ENCODE results near the gene FCGR2B. TPM values are rescaled to one million over a fixed set of nuclear protein-coding genes. Genes with fewer than 3 reads are reported as not detected.
A peak's percentile ranks its signal among the peaks of the same experiment; 100 is the strongest.
"Not testable (repeated sequence)": the region's sequence is repeated elsewhere in the genome, so short reads cannot be mapped to it uniquely, and the experiment has no call there.

Gene FCGR2B
- polyA plus RNA-seq (2013, experiment 1 of 2) = 0.01 TPM
- polyA plus RNA-seq (2013, experiment 2 of 2) = 0.07 TPM

- not testable (repeated sequence) for H3K27me3 ChIP-seq (ENCODE audit: control insufficient read depth in 3 of 3, insufficient read depth in 3 of 3, low read depth in 1 of 3, low read length in 3 of 3); H3K4me2 ChIP-seq (ENCODE audit: insufficient read depth, low read length, poor library complexity, severe bottlenecking); H2BK12ac ChIP-seq (ENCODE audit: low read length); H4K8ac ChIP-seq (ENCODE audit: low read depth, low read length); H3K18ac ChIP-seq (ENCODE audit: low read length); H3K9me3 ChIP-seq (replicated peaks in 1 of 2; ENCODE audit: control insufficient read depth in 2 of 2, insufficient read depth in 1 of 2, low read depth in 1 of 2, low read length in 2 of 2); H3K36me3 ChIP-seq (replicated peaks in 1 of 2; ENCODE audit: control insufficient read depth in 2 of 2, insufficient read depth in 2 of 2, low read length in 2 of 2); H3K23ac ChIP-seq (ENCODE audit: low read depth, low read length, poor library complexity); H3K14ac ChIP-seq (ENCODE audit: low read length); H4K91ac ChIP-seq (ENCODE audit: low read depth, low read length, poor library complexity); H2BK5ac ChIP-seq (ENCODE audit: low read length); H2AK5ac ChIP-seq (ENCODE audit: low read depth, low read length); H3K4me1 ChIP-seq (ENCODE audit: control insufficient read depth in 2 of 2, insufficient read depth in 1 of 2, low read depth in 1 of 2, low read length in 2 of 2); H2BK120ac ChIP-seq (ENCODE audit: low read depth, low read length); H2BK15ac ChIP-seq (ENCODE audit: low read length); H3K4ac ChIP-seq (ENCODE audit: low read length); H3K4me3 ChIP-seq (ENCODE audit: low read length in 2 of 2); H3K27ac ChIP-seq (replicated peaks; ENCODE audit: low read length); H3K9ac ChIP-seq (ENCODE audit: low read depth, low read length, poor library complexity); DNase-seq (ENCODE audit: low spot score); H2AFZ ChIP-seq (ENCODE audit: low read length); H3K79me1 ChIP-seq (ENCODE audit: low read depth, low read length)
- WGBS, 2 donors (ENCODE audit: extremely low coverage in 2 of 2, insufficient read length in 2 of 2, insufficient replicate concordance in 1 of 2) = no CpG with 5 or more reads among the region's 4 CpGs
Measured at GRCh38 chr1:161662684-161663339, at the start of gene FCGR2B. Gene FCGR2B (plus strand): TSS chr1:161663143. CDS start chr1:161663242, 99 bp downstream.

- not testable (repeated sequence) for H3K23ac ChIP-seq (ENCODE audit: low read depth, low read length, poor library complexity); H3K79me1 ChIP-seq (ENCODE audit: low read depth, low read length); H2AFZ ChIP-seq (ENCODE audit: low read length); H3K4me2 ChIP-seq (ENCODE audit: insufficient read depth, low read length, poor library complexity, severe bottlenecking); H3K9ac ChIP-seq (ENCODE audit: low read depth, low read length, poor library complexity); H3K4ac ChIP-seq (ENCODE audit: low read length); H2AK5ac ChIP-seq (ENCODE audit: low read depth, low read length); H4K91ac ChIP-seq (ENCODE audit: low read depth, low read length, poor library complexity); DNase-seq (ENCODE audit: low spot score); H3K4me3 ChIP-seq (ENCODE audit: low read length in 2 of 2); H3K9me3 ChIP-seq (replicated peaks in 1 of 2; ENCODE audit: control insufficient read depth in 2 of 2, insufficient read depth in 1 of 2, low read depth in 1 of 2, low read length in 2 of 2); H4K8ac ChIP-seq (ENCODE audit: low read depth, low read length); H3K27me3 ChIP-seq (ENCODE audit: control insufficient read depth in 3 of 3, insufficient read depth in 3 of 3, low read depth in 1 of 3, low read length in 3 of 3); H3K36me3 ChIP-seq (replicated peaks in 1 of 2; ENCODE audit: control insufficient read depth in 2 of 2, insufficient read depth in 2 of 2, low read length in 2 of 2); H3K4me1 ChIP-seq (ENCODE audit: control insufficient read depth in 2 of 2, insufficient read depth in 1 of 2, low read depth in 1 of 2, low read length in 2 of 2); H2BK120ac ChIP-seq (ENCODE audit: low read depth, low read length); H2BK15ac ChIP-seq (ENCODE audit: low read length)
- Histone ChIP-seq H2BK5ac (ENCODE audit: low read length) (peak overlapping the region; percentile 66), H3K27ac (replicated peaks; ENCODE audit: low read length) (peak overlapping the region; percentile 56), H3K18ac (ENCODE audit: low read length) (peak overlapping the region; percentile 94), H3K14ac (ENCODE audit: low read length) (peak overlapping the region; percentile 38), H2BK12ac (ENCODE audit: low read length) (peak overlapping the region; percentile 41)
- WGBS, 2 donors (ENCODE audit: extremely low coverage in 2 of 2, insufficient read length in 2 of 2, insufficient replicate concordance in 1 of 2) = no CpG with 5 or more reads among the region's 30 CpGs
Measured at GRCh38 chr1:161616417-161616816, 46.5 kb upstream of the FCGR2B start.

- not testable (repeated sequence) for H3K36me3 ChIP-seq (replicated peaks in 1 of 2; ENCODE audit: control insufficient read depth in 2 of 2, insufficient read depth in 2 of 2, low read length in 2 of 2); H2BK120ac ChIP-seq (ENCODE audit: low read depth, low read length); H2BK12ac ChIP-seq (ENCODE audit: low read length); H3K27ac ChIP-seq (replicated peaks; ENCODE audit: low read length); H3K4me3 ChIP-seq (ENCODE audit: low read length in 2 of 2); H3K4me1 ChIP-seq (ENCODE audit: control insufficient read depth in 2 of 2, insufficient read depth in 1 of 2, low read depth in 1 of 2, low read length in 2 of 2); H4K91ac ChIP-seq (ENCODE audit: low read depth, low read length, poor library complexity); H3K9me3 ChIP-seq (replicated peaks in 1 of 2; ENCODE audit: control insufficient read depth in 2 of 2, insufficient read depth in 1 of 2, low read depth in 1 of 2, low read length in 2 of 2); H2BK15ac ChIP-seq (ENCODE audit: low read length); H3K79me1 ChIP-seq (ENCODE audit: low read depth, low read length); DNase-seq (ENCODE audit: low spot score); H3K18ac ChIP-seq (ENCODE audit: low read length); H3K4me2 ChIP-seq (ENCODE audit: insufficient read depth, low read length, poor library complexity, severe bottlenecking); H3K23ac ChIP-seq (ENCODE audit: low read depth, low read length, poor library complexity); H3K14ac ChIP-seq (ENCODE audit: low read length); H4K8ac ChIP-seq (ENCODE audit: low read depth, low read length); H3K9ac ChIP-seq (ENCODE audit: low read depth, low read length, poor library complexity); H2BK5ac ChIP-seq (ENCODE audit: low read length); H2AFZ ChIP-seq (ENCODE audit: low read length); H3K4ac ChIP-seq (ENCODE audit: low read length); H2AK5ac ChIP-seq (ENCODE audit: low read depth, low read length)
- WGBS, 2 donors (ENCODE audit: extremely low coverage in 2 of 2, insufficient read length in 2 of 2, insufficient replicate concordance in 1 of 2) = no CpG with 5 or more reads among the region's 4 CpGs
- H3K27me3 ChIP-seq (ENCODE audit: control insufficient read depth in 3 of 3, insufficient read depth in 3 of 3, low read depth in 1 of 3, low read length in 3 of 3) = peaks cover 0 to 15% (median 4%) of the 10 kb centered on the region in 3 experiments
Measured at GRCh38 chr1:161618517-161618916, 44.4 kb upstream of the FCGR2B start.

GRCh38 chr1:161620399-161620798 lies 42.5 kb upstream of the FCGR2B start:
- H2BK5ac ChIP-seq (ENCODE audit: low read length); H2BK120ac ChIP-seq (ENCODE audit: low read depth, low read length); H3K9me3 ChIP-seq (replicated peaks in 1 of 2; ENCODE audit: control insufficient read depth in 2 of 2, insufficient read depth in 1 of 2, low read depth in 1 of 2, low read length in 2 of 2); H3K27ac ChIP-seq (replicated peaks; ENCODE audit: low read length); H2AFZ ChIP-seq (ENCODE audit: low read length); H2AK5ac ChIP-seq (ENCODE audit: low read depth, low read length); H3K9ac ChIP-seq (ENCODE audit: low read depth, low read length, poor library complexity); H3K14ac ChIP-seq (ENCODE audit: low read length); H3K23ac ChIP-seq (ENCODE audit: low read depth, low read length, poor library complexity); H3K18ac ChIP-seq (ENCODE audit: low read length); H3K4me3 ChIP-seq (ENCODE audit: low read length in 2 of 2); DNase-seq (ENCODE audit: low spot score); H3K4me1 ChIP-seq (ENCODE audit: control insufficient read depth in 2 of 2, insufficient read depth in 1 of 2, low read depth in 1 of 2, low read length in 2 of 2); H4K8ac ChIP-seq (ENCODE audit: low read depth, low read length); H3K4ac ChIP-seq (ENCODE audit: low read length); H3K4me2 ChIP-seq (ENCODE audit: insufficient read depth, low read length, poor library complexity, severe bottlenecking); H3K79me1 ChIP-seq (ENCODE audit: low read depth, low read length); H4K91ac ChIP-seq (ENCODE audit: low read depth, low read length, poor library complexity); H2BK12ac ChIP-seq (ENCODE audit: low read length); H2BK15ac ChIP-seq (ENCODE audit: low read length); H3K36me3 ChIP-seq (replicated peaks in 1 of 2; ENCODE audit: control insufficient read depth in 2 of 2, insufficient read depth in 2 of 2, low read length in 2 of 2): not testable (repeated sequence)
- H3K27me3 ChIP-seq (ENCODE audit: control insufficient read depth in 3 of 3, insufficient read depth in 3 of 3, low read depth in 1 of 3, low read length in 3 of 3) = peaks cover 0 to 15% (median 4%) of the 10 kb centered on the region in 3 experiments
- no CpG with 5 or more reads among the region's 7 CpGs for WGBS, 2 donors (ENCODE audit: extremely low coverage in 2 of 2, insufficient read length in 2 of 2, insufficient replicate concordance in 1 of 2)

Data from neuronal stem cell (in vitro differentiated cells).